Measurements from ENCODE around the gene TPSB2. TPM values are rescaled to one million over a fixed set of nuclear protein-coding genes. Genes with fewer than 3 reads are reported as not detected.

The TPSB2 gene
- total RNA-seq, 1 donor from 2014 or later = 5.8 TPM

DNA sequence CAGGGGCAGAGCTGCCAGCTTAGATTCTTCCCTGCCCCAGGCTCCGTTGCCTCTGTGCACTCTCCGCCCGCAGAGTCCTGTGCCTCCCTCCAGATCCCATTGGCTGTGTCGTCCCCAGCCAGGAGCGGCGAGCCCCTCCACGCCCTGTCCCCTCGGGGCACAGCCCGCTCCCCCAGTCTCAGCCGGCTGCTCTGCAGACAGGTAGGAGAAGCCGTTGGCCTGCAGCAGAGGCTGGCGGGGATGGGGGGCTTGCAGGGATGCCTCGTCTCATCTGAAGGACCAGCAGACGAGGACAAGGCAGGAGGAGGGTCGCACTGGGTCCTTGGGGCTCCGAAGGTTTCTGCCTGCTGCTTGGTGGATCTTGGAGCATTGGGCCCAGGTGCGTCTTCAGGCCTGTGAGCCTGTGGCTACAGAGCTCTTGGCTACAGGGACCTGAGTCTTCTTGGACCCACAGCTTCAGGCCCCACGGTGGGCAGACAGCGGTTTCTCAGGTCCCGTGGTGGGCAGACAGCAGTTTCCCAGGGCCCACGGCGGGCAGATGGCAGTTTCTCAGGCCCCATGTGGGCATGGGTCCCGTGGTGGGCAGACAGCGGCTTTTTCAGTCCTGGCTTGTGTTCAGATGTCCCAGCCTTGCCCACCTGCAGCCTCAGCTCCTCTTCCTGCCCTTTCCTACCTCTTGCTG is 10.9 kb downstream of the TPSB2 start:
- no peak for DNase-seq

DNA sequence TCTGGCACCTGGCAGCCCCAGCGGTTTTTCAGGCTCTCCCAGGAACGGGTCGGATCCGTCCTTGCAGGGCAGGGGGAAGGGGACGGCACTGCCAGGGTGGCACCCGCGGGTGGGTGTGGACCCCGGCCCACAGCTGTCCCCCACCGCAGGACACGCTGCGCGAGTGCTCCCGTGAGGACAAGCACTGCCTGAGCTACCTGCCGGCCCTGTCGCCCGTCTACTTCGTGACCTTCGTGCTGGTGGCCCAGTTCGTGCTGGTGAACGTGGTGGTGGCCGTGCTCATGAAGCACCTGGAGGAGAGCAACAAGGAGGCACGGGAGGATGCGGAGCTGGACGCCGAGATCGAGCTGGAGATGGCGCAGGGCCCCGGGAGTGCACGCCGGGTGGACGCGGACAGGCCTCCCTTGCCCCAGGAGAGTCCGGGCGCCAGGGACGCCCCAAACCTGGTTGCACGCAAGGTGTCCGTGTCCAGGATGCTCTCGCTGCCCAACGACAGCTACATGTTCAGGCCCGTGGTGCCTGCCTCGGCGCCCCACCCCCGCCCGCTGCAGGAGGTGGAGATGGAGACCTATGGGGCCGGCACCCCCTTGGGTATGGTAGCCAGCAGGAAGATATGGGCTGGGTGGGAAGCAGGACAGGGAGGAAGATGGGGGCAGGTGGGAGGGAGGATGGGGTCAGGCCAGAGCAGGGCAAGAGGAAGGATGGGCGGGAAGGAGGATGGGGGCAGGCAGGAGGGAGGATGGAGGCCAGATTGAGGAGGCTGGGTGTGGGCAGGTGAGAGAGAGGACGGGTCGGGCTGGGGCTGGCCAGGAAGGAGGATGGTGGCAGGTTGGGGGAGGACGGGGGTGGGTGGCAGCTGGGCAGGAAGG is 11.7 kb downstream of the TPSB2 start:
- no peak for DNase-seq

GRCh38 chr16:1217526-1217925 is 12.5 kb downstream of the TPSB2 start:
- no peak for DNase-seq

- peak; percentile 33 for DNase-seq
Measured at GRCh38 chr16:1216681-1217400, 13.1 kb downstream of the TPSB2 start.

DNA sequence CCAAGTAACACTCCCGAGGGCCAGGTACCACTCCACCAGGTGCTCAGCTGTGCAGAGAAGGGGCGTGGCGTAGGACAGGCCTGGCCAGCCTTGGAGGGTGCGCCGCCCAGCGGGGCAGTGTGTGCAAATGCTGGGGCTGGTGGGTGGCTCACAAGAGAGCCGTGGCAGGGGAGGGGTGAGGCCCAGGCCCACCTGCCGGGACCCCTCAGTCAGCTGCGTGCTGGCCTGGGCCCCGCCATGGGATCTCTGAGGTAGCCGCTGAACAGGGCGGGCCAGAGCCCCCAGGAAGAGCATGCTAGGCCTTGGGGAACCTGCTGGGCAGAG is 13.7 kb downstream of the TPSB2 start:
- DNase-seq = no peak

DNA sequence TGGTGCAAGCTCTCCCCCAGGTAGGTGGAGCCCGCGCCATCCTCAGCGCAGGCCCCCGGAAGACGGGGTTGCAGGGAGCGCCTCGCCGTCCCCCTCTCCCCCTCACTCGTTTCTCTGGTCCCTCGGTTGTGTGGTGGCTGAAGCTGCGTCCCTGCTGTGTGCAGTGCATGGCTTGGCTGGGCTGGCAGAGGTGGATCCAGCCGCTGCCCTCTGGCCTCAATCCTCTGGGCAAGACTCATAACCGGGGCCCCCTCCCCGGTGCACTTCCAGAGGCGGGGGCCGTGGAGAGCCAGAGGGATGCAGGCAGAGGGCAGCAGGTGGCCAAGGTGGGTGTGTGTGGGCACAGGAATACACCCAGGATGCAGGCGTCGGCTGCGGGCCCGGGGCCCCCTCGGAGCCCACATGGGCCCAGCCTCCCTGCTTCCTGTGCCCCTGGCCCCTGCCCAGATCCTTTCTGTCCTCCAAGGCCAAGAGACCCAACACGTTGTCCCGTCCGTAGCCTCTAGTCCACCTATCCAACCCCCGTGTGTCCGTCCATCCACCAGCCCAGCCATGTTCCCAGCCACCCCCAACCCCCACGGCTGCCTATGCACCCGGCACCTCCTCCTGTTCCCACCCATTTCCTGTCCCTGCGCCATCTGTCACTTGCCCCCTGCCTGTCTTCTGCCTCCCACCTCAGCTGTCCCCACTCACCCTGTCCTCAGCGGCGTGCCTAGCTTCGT is 14.2 kb downstream of the TPSB2 start:
- DNase-seq = no peak

- DNase-seq = no peak
Measured at GRCh38 chr16:1214719-1215118, 15.3 kb downstream of the TPSB2 start.

DNA sequence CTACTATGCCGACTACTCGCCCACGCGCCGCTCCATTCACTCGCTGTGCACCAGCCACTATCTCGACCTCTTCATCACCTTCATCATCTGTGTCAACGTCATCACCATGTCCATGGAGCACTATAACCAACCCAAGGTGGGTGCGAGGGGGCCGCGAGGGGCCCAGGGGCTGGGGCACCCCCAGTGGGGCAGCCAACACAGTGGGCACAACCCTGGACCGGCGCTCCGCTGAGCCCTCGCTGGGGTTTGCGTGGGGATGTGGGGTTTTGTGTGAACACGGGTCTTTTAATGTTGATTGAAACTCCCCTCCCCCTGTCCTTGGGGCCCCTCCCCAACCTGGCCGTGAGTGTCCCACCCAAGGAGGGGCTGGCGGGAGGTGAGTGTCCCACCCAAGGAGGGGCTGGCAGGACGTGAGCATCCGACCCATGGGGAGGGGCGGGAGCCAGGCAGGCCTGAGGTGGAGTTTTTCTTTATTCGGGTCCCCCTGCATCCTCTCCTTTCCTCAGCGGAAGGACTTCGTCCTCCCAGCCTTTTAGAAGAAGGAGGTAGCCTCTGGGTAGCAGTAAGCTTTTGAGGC is 16.1 kb downstream of the TPSB2 start:
- no peak for DNase-seq

GRCh38 chr16:1213231-1213630 is 16.8 kb downstream of the TPSB2 start:
- DNase-seq = no peak

- no peak for DNase-seq
Measured at GRCh38 chr16:1212616-1213194, 17.3 kb downstream of the TPSB2 start.

- DNase-seq = no peak
Measured at GRCh38 chr16:1211451-1212268, 18.3 kb downstream of the TPSB2 start.

DNA sequence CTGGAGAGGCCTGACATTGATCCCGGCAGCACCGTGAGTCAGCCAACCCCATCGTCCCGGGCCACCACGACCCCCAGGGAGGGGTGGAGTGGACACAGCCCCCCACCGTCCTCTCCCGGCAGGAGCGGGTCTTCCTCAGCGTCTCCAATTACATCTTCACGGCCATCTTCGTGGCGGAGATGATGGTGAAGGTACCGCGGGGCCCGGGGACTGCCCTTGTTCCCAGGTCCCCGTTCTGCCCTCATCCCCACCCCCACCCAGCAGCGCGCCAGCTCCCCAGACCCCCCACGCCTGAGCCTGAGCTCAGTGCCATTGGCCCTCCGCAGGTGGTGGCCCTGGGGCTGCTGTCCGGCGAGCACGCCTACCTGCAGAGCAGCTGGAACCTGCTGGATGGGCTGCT is 19.5 kb downstream of the TPSB2 start:
- DNase-seq = no peak

DNA sequence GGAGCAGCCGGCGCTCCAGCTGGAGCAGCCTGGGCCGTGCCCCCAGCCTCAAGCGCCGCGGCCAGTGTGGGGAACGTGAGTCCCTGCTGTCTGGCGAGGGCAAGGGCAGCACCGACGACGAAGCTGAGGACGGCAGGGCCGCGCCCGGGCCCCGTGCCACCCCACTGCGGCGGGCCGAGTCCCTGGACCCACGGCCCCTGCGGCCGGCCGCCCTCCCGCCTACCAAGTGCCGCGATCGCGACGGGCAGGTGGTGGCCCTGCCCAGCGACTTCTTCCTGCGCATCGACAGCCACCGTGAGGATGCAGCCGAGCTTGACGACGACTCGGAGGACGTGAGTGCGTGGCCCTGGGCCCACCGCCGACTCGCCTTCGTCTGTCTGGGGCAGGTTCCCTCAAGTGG is 20.9 kb downstream of the TPSB2 start:
- no peak for DNase-seq

- DNase-seq = no peak
Measured at GRCh38 chr16:1208239-1208830, 21.6 kb downstream of the TPSB2 start.

- no peak for DNase-seq
Measured at GRCh38 chr16:1206786-1207185, 23.2 kb downstream of the TPSB2 start.

DNA sequence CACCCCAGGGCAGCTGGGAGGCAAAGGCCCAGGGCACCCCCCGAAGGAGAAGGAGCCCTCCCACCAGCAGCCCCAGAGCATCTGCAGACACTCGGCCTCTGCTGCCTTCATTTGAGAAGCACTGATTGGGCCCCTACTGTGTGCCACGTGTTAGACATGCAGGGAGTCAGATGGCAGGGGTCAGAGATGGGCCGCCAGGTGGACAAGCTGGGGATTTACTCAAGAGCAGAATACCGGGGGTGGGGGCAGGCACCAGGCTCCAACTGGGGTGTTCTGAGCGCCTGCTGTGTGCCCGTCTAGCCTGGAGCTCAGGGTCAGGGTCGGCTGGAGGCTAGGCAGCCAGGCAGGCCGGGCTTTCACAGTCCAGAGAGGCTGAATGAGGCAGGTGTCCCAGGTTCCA is 23.7 kb downstream of the TPSB2 start:
- DNase-seq = no peak

DNA sequence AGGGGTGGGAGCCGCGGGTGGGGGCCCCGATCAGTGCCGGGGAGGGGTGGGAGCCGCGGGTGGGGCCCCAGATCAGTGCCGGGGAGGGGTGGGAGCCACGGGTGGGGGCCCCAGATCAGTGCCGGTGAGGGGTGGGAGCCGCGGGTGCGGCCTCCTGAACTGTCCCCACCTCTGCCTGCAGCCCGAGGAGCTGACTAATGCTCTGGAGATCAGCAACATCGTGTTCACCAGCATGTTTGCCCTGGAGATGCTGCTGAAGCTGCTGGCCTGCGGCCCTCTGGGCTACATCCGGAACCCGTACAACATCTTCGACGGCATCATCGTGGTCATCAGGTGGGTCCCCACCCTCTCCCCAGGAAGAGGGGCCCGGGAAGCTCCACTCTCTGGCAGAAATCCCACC is 25.1 kb downstream of the TPSB2 start:
- no peak for DNase-seq

DNA sequence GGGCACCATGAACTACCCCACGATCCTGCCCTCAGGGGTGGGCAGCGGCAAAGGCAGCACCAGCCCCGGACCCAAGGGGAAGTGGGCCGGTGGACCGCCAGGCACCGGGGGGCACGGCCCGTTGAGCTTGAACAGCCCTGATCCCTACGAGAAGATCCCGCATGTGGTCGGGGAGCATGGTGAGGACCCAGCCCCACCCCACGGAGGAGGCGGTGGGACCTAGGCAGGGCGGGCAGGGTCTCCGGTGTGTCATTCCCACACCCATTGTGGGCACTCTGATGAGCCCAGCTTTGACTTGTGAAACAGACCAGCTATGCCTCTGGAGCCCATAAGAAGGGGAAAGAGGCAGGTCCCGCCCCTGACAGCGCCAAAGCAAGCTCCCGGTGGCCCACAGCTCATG is 27.7 kb downstream of the TPSB2 start:
- DNase-seq = no peak

DNA sequence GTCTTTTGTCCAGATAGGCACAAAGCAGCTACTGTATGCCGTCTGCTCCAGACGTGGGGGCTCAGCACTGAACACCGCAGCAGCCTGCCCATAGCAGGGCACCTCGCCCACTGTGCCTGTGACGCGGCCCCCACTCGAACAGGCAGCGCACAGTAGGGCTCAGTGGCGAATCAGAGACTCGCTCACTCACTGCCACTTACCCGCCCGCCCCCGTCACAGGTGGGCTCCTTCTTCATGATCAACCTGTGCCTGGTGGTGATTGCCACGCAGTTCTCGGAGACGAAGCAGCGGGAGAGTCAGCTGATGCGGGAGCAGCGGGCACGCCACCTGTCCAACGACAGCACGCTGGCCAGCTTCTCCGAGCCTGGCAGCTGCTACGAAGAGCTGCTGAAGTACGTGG is 28.5 kb downstream of the TPSB2 start:
- no peak for DNase-seq

DNA sequence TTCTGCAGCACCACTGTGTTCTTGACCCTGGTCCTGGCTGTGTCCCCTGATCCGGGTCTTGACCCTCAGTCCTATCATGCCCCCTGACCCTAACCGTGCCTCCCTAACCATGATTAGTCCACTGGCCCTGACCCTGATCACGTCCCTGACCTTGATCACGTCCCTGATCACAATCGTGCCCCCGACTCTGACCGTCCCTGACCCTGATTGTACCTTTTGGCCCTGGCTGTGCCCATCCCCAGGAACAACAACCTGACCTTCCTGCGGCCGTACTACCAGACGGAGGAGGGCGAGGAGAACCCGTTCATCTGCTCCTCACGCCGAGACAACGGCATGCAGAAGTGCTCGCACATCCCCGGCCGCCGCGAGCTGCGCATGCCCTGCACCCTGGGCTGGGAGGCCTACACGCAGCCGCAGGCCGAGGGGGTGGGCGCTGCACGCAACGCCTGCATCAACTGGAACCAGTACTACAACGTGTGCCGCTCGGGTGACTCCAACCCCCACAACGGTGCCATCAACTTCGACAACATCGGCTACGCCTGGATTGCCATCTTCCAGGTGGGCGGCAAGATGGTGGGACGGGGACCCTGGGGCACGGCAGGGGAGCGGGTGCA is 29.9 kb downstream of the TPSB2 start:
- no peak for DNase-seq
